GM23338 (cell line): ENCODE measurements around the gene GGPS1. TPM values are rescaled to one million over a fixed set of nuclear protein-coding genes. Genes with fewer than 3 reads are reported as not detected.

Experiments used
- ATAC-seq: fragments of 200-7000 bp; cut with Tn5 transposase; 3 replicates; pipeline ENCODE4 v1.9.1; 2020
- DNase-seq: peaks from one replicate; pipeline ENCODE4 v3.0.0-alpha.2; 2015; ENCODE audit warnings: low spot score
- H2AFZ ChIP-seq: fragments of 200-600 bp; sonication (generic); 2 replicates; pipeline ENCODE4 v1.8.0; 2016; ENCODE audit warnings: antibody characterized with exemption, mild to moderate bottlenecking, moderate library complexity
- H3F3A ChIP-seq: fragments of 200-600 bp; sonication (generic); replicated peaks from 2 replicates; pipeline ENCODE4 v1.8.0; 2017; ENCODE audit warnings: antibody characterized with exemption, mixed run types, low read depth
- H3K27ac ChIP-seq: fragments of 200-600 bp; sonication (generic); 2 replicates; pipeline ENCODE4 v1.6.1; 2016; ENCODE audit warnings: low read depth
- H3K27me3 ChIP-seq: fragments of 200-600 bp; sonication (generic); 2 replicates; pipeline ENCODE4 v1.8.0; 2016; ENCODE audit warnings: mild to moderate bottlenecking, mixed run types, moderate library complexity; ENCODE audit not compliant: insufficient read depth
- H3K36me3 ChIP-seq: fragments of 200-600 bp; sonication (generic); 2 replicates; pipeline ENCODE4 v1.8.0; 2016; ENCODE audit warnings: mild to moderate bottlenecking; ENCODE audit not compliant: insufficient read depth
- H3K4me1 ChIP-seq: fragments of 200-600 bp; sonication (generic); 2 replicates; pipeline ENCODE4 v1.8.0; 2016; ENCODE audit warnings: mild to moderate bottlenecking, moderate library complexity; ENCODE audit not compliant: insufficient read depth
- H3K4me2 ChIP-seq: fragments of 200-600 bp; sonication (generic); 2 replicates; pipeline ENCODE4 v1.7.1; 2017; ENCODE audit warnings: mixed run types
- H3K4me3 ChIP-seq: fragments of 200-600 bp; sonication (generic); 2 replicates; pipeline ENCODE4 v1.6.1; 2016; ENCODE audit warnings: mixed run types
- H3K79me2 ChIP-seq: fragments of 200-600 bp; sonication (generic); replicated peaks from 2 replicates; pipeline ENCODE4 v1.8.0; 2017; ENCODE audit warnings: mild to moderate bottlenecking; ENCODE audit not compliant: insufficient read depth
- H3K9me2 ChIP-seq: fragments of 200-600 bp; sonication (generic); 2 replicates; pipeline ENCODE4 v1.8.0; 2017; ENCODE audit not compliant: insufficient read depth
- H4K20me1 ChIP-seq: fragments of 200-600 bp; sonication (generic); replicated peaks from 2 replicates; pipeline ENCODE4 v1.8.0; 2017; ENCODE audit warnings: mild to moderate bottlenecking; ENCODE audit not compliant: insufficient read depth
- H3K27ac Mint-ChIP-seq: 2 replicates; pipeline ENCODE4 v1.8.0; 2020; ENCODE audit warnings: inconsistent platforms, mild to moderate bottlenecking, moderate library complexity, mixed read lengths
- H3K27me3 Mint-ChIP-seq: 3 replicates; pipeline ENCODE4 v1.8.0; 2022; ENCODE audit warnings: low read depth, mild to moderate bottlenecking, moderate library complexity, mixed read lengths, inconsistent platforms; ENCODE audit not compliant: insufficient read depth, poor library complexity
- H3K36me3 Mint-ChIP-seq: 3 replicates; pipeline ENCODE4 v1.8.0; 2021; ENCODE audit warnings: low read depth, mild to moderate bottlenecking, inconsistent platforms, moderate library complexity, mixed read lengths
- H3K4me1 Mint-ChIP-seq: 3 replicates; pipeline ENCODE4 v1.8.0; 2020; ENCODE audit warnings: mild to moderate bottlenecking, inconsistent platforms, mixed read lengths
- H3K4me3 Mint-ChIP-seq: 3 replicates; pipeline ENCODE4 v1.8.0; 2021; ENCODE audit warnings: moderate library complexity, mild to moderate bottlenecking, inconsistent platforms, mixed read lengths
- H3K9me3 Mint-ChIP-seq: 3 replicates; pipeline ENCODE4 v1.8.0; 2020; ENCODE audit warnings: moderate library complexity, mild to moderate bottlenecking, inconsistent platforms, mixed read lengths
- CREB1 ChIP-seq: fragments of 250-450 bp; sonication (Bioruptor Pico); IDR thresholded peaks from 2 replicates; pipeline ENCODE4 v1.5.0; 2020; ENCODE audit warnings: low read depth, mild to moderate bottlenecking, moderate library complexity
- EZH2phosphoT487 ChIP-seq: fragments of 200-600 bp; sonication (generic); IDR thresholded peaks from one replicate; pipeline ENCODE4 v1.8.1; 2018; ENCODE audit warnings: antibody characterized with exemption; ENCODE audit not compliant: unreplicated experiment
- NANOG ChIP-seq: IDR thresholded peaks from 2 replicates; pipeline ENCODE4 v1.6.1; 2016; ENCODE audit warnings: antibody characterized with exemption, borderline replicate concordance
- POLR2AphosphoS5 ChIP-seq: IDR thresholded peaks from 2 replicates; pipeline ENCODE4 v1.6.1; 2016; ENCODE audit warnings: antibody characterized with exemption, low read depth
- polyA plus RNA-seq: library from polyadenylated mRNA; unstranded; fragments of >200 nt; fragmentation: Nextera tagmentation; extraction: Ambion mirVana; gene quantifications from 2 replicates; pipeline ENCODE4 v1.2.1, GENCODE V29; 2016
- total RNA-seq: library from RNA; depleted of rRNA; stranded (reverse); fragments of >200 nt; shearing (Covaris generic); gene quantifications from 2 replicates; pipeline ENCODE4 v1.2.3, GENCODE V29; 2014
- TF ChIP-seq, protein P1 (sequence below): fragments of 250-450 bp; sonication (Bioruptor Pico); IDR thresholded peaks from 2 replicates; pipeline ENCODE4 v1.5.0; 2020; ENCODE audit warnings: mild to moderate bottlenecking, moderate library complexity

The GGPS1 gene
- total and polyA plus RNA-seq, 2 experiments from 2014 or later: 33.9 to 56.8 TPM

DNA sequence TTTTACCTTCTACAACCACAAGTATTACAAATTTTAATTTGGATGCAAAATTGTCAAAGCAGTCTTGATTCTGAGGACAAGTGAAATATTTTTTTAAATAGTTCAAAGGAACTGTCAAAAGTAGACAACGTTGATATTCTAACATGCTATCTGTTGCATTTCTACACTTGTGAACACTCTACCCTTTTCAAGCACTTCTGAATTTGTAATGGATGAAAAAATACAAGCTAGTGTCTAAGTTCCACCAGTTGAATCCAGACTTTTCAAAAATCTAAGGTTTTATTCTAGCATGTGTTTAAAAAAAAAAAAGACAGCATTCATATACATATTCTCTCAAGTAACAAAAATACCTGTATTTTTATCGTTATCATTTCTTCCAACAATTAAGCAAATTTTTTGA lies 2.5 kb upstream of the GGPS1 start (continued):
- TF ChIP-seq, protein P1, sequence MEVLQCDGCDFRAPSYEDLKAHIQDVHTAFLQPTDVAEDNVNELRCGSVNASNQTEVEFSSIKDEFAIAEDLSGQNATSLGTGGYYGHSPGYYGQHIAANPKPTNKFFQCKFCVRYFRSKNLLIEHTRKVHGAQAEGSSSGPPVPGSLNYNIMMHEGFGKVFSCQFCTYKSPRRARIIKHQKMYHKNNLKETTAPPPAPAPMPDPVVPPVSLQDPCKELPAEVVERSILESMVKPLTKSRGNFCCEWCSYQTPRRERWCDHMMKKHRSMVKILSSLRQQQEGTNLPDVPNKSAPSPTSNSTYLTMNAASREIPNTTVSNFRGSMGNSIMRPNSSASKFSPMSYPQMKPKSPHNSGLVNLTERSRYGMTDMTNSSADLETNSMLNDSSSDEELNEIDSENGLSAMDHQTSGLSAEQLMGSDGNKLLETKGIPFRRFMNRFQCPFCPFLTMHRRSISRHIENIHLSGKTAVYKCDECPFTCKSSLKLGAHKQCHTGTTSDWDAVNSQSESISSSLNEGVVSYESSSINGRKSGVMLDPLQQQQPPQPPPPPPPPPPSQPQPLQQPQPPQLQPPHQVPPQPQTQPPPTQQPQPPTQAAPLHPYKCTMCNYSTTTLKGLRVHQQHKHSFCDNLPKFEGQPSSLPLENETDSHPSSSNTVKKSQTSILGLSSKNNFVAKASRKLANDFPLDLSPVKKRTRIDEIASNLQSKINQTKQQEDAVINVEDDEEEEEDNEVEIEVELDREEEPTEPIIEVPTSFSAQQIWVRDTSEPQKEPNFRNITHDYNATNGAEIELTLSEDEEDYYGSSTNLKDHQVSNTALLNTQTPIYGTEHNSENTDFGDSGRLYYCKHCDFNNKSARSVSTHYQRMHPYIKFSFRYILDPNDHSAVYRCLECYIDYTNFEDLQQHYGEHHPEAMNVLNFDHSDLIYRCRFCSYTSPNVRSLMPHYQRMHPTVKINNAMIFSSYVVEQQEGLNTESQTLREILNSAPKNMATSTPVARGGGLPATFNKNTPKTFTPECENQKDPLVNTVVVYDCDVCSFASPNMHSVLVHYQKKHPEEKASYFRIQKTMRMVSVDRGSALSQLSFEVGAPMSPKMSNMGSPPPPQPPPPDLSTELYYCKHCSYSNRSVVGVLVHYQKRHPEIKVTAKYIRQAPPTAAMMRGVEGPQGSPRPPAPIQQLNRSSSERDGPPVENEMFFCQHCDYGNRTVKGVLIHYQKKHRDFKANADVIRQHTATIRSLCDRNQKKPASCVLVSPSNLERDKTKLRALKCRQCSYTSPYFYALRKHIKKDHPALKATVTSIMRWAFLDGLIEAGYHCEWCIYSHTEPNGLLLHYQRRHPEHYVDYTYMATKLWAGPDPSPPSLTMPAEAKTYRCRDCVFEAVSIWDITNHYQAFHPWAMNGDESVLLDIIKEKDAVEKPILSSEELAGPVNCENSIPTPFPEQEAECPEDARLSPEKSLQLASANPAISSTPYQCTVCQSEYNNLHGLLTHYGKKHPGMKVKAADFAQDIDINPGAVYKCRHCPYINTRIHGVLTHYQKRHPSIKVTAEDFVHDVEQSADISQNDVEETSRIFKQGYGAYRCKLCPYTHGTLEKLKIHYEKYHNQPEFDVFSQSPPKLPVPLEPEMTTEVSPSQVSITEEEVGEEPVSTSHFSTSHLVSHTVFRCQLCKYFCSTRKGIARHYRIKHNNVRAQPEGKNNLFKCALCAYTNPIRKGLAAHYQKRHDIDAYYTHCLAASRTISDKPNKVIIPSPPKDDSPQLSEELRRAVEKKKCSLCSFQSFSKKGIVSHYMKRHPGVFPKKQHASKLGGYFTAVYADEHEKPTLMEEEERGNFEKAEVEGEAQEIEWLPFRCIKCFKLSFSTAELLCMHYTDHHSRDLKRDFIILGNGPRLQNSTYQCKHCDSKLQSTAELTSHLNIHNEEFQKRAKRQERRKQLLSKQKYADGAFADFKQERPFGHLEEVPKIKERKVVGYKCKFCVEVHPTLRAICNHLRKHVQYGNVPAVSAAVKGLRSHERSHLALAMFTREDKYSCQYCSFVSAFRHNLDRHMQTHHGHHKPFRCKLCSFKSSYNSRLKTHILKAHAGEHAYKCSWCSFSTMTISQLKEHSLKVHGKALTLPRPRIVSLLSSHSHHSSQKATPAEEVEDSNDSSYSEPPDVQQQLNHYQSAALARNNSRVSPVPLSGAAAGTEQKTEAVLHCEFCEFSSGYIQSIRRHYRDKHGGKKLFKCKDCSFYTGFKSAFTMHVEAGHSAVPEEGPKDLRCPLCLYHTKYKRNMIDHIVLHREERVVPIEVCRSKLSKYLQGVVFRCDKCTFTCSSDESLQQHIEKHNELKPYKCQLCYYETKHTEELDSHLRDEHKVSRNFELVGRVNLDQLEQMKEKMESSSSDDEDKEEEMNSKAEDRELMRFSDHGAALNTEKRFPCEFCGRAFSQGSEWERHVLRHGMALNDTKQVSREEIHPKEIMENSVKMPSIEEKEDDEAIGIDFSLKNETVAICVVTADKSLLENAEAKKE (CRISPR knock-in tag): no peak

DNA sequence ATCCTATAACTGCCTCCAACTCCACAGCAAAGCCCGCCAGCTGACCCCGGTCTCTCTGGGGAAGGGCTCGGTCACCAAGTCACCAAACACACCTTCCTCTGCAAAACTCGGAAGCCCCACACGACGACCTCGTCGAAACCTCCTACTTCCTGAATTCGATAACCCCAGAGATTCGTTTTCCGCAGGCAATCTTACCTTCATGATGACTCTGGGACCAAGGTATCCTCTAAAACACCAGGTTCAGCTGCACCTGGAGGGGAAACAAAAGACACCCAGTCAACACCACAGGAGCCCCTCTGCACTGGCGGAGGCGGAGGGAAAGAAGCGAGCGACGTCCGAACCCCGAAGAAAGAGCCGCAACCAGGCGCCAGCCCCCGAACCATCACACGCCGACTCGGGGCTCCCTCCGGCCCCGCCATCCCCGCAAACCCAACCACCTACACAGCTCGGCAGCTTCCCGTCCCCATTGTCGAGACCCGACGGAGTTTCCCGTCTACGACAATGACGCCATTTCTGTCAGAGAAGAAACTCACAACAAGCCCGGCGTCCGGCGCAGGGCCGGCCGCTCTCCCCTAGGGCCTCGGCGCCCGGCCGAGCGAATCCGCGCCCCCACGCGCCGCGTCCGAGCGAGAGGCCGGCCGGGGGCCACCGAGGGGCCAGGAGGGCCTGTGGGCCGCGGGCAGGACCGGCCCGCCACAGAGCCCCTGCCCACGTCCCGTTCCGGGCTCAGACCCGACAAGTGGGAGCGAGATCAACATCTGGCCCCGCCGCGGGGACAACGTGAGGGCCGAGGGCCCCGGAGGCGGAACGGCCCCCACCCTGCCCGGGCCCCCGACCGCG lies 1.4 kb upstream of the GGPS1 start:
- Histone ChIP-seq H3K27me3 (no peaks in the 10 kb centered on the region), H3K79me2 (peaks cover 88% of the 10 kb centered on the region), H3F3A (peaks cover 13% of the 10 kb centered on the region; the same call in 1 of the 2 replicates), H4K20me1 (peaks cover 35% of the 10 kb centered on the region), H3K36me3 (no peaks in the 10 kb centered on the region), H3K4me1 (peaks cover 20% of the 10 kb centered on the region), H3K27ac (peak overlapping the region; percentile 87), H3K9me2 (no peaks in the 10 kb centered on the region), H3K4me3 (peak overlapping the region; percentile 80), H3K4me2 (peak overlapping the region; percentile 78), H2AFZ (no peak overlapping the region)
- Mint-ChIP-seq H3K27me3 (peaks cover 8% of the 10 kb centered on the region), H3K4me3 (peak overlapping the region; percentile 98; the same call in 2 of the 3 replicates), H3K4me1 (peaks cover 19% of the 10 kb centered on the region), H3K9me3 (no peaks in the 10 kb centered on the region; the same call in 2 of the 3 replicates), H3K36me3 (peaks cover 22% of the 10 kb centered on the region), H3K27ac (peak overlapping the region; percentile 96)
- peak; percentile 6; the same call in 1 of the 2 replicates for TF ChIP-seq CREB1
- TF ChIP-seq POLR2AphosphoS5: peak; percentile 26; the same call in 1 of the 2 replicates
- TF ChIP-seq EZH2phosphoT487: no peak
- no peak for TF ChIP-seq NANOG
- peak; percentile 69 for DNase-seq
- peak; percentile 4 for ATAC-seq
